GM12878 (cell line): Measurements from ENCODE around the gene BLACAT1. TPM values are rescaled to one million over a fixed set of nuclear protein-coding genes. Genes with fewer than 3 reads are reported as not detected.

ENCODE experiments used
- ATAC-seq: fragments of 200-7000 bp; cut with Tn5 transposase; 3 replicates; pipeline ENCODE4 v1.9.1; 2020; ENCODE audit warnings: mild to moderate bottlenecking, moderate library complexity
- BruUV-seq: library from RNA; stranded (reverse); fragments of 400-500 nt; replicated peaks from 2 replicates; lab custom pipeline; 2021; lab: Mats Ljungman, UMichigan
- CTCF ChIA-PET: fragments of 300-600 bp; sonication (Branson Sonifier 250); formaldehyde crosslinking; extraction: SDS; loops from one replicate; lab custom pipeline; 2021; ENCODE audit warnings: inconsistent platforms; lab: Yijun Ruan, JAX
- POLR2A ChIA-PET: fragments of 350-600 bp; formaldehyde crosslinking; extraction: SDS; loops from one replicate; lab custom pipeline; 2021; ENCODE audit warnings: inconsistent platforms; lab: Charles Lee
- RAD21 ChIA-PET: fragments of 300-600 bp; sonication (Branson Sonifier 250); formaldehyde crosslinking; loops from one replicate; lab custom pipeline; 2023; ENCODE audit warnings: antibody characterized with exemption; ENCODE audit not compliant: unreplicated experiment; lab: Charles Lee
- SMC1A ChIA-PET: fragments of 300-600 bp; sonication (Branson Sonifier 250); formaldehyde crosslinking; loops from one replicate; lab custom pipeline; 2023; ENCODE audit not compliant: unreplicated experiment, uncharacterized antibody; lab: Charles Lee
- DNase-seq: peaks from one replicate; pipeline ENCODE4 v3.0.0-alpha.2; 2011; ENCODE audit warnings: low read depth, low spot score
- FAIRE-seq: peaks from 3 replicates; lab custom pipeline; 2011; peaks lifted over from hg19 to GRCh38; lab: Jason Lieb, UNC
- H2AFZ ChIP-seq: 2 replicates; pipeline ENCODE4 v1.6.0; 2011; ENCODE audit warnings: low read depth, low read length, control low read depth; ENCODE audit not compliant: control insufficient read depth
- H3K27ac ChIP-seq: 2 replicates; pipeline ENCODE4 v1.5.1; 2011; ENCODE audit warnings: control low read depth; ENCODE audit not compliant: control insufficient read depth, insufficient read depth
- H3K27me3 ChIP-seq, 2 experiments: replicated peaks in 1 of 2; 2 replicates each; pipeline versions ENCODE4 v1.6.0 to v1.6.1; 2011; ENCODE audit warnings: low read length in 1 of 2; ENCODE audit not compliant: control insufficient read depth in 2 of 2, insufficient read depth in 2 of 2
- H3K36me3 ChIP-seq, 2 experiments: 2 replicates each; pipeline ENCODE4 v1.5.1; 2011; ENCODE audit warnings: low read length in 1 of 2; ENCODE audit not compliant: control insufficient read depth in 2 of 2, insufficient read depth in 2 of 2
- H3K4me1 ChIP-seq: 2 replicates; pipeline ENCODE4 v1.6.1; 2011; ENCODE audit warnings: mild to moderate bottlenecking, low read length, moderate library complexity, mixed read lengths; ENCODE audit not compliant: control insufficient read depth, insufficient read depth
- H3K4me2 ChIP-seq: 2 replicates; pipeline ENCODE4 v1.6.0; 2011; ENCODE audit warnings: control low read depth; ENCODE audit not compliant: control insufficient read depth, insufficient read depth
- H3K4me3 ChIP-seq: fragments of 200-600 bp; sonication (generic); 2 replicates; pipeline ENCODE4 v1.5.1; 2016
- H3K79me2 ChIP-seq: 2 replicates; pipeline ENCODE4 v1.6.0; 2011; ENCODE audit warnings: low read length; ENCODE audit not compliant: control insufficient read depth, insufficient read depth
- H3K9ac ChIP-seq: 2 replicates; pipeline ENCODE4 v1.8.0; 2011; ENCODE audit warnings: low read length, control low read depth, mixed read lengths; ENCODE audit not compliant: control insufficient read depth, insufficient read depth
- H3K9me3 ChIP-seq: replicated peaks from 3 replicates; pipeline ENCODE4 v1.5.1; 2011; ENCODE audit warnings: mild to moderate bottlenecking, low read length; ENCODE audit not compliant: control insufficient read depth, insufficient read depth
- H4K20me1 ChIP-seq: 2 replicates; pipeline ENCODE4 v1.6.0; 2011; ENCODE audit not compliant: control insufficient read depth, insufficient read depth
- BACH1 ChIP-seq: fragments of 450-650 bp; IDR thresholded peaks from 2 replicates; pipeline ENCODE4 v1.6.1; 2017; ENCODE audit warnings: mild to moderate bottlenecking, borderline replicate concordance
- BHLHE40 ChIP-seq, 2 experiments: fragments of 450-650 bp in 1 of 2; IDR thresholded peaks; 2 replicates each; pipeline ENCODE4 v1.6.1; 2011 to 2017; ENCODE audit warnings: low read depth in 2 of 2, borderline replicate concordance in 1 of 2, improper control_type of control experiment in 1 of 2, low read length in 1 of 2, mild to moderate bottlenecking in 1 of 2
- CBX3 ChIP-seq: fragments of 200-600 bp; sonication (generic); IDR thresholded peaks from 2 replicates; pipeline ENCODE4 v1.6.1; 2016; ENCODE audit warnings: low read depth, borderline replicate concordance
- CHD2 ChIP-seq: IDR thresholded peaks from 2 replicates; pipeline ENCODE4 v1.6.1; 2011; ENCODE audit warnings: low read depth, low read length, improper control_type of control experiment, borderline replicate concordance
- DPF2 ChIP-seq: fragments of 450-650 bp; IDR thresholded peaks from 2 replicates; pipeline ENCODE4 v1.6.1; 2017; ENCODE audit warnings: mild to moderate bottlenecking
- GATAD2B ChIP-seq: fragments of 450-650 bp; conservative IDR thresholded peaks from 2 replicates; pipeline ENCODE4 v1.6.1; 2017; ENCODE audit warnings: low read depth, mild to moderate bottlenecking, moderate library complexity
- JUND ChIP-seq: IDR thresholded peaks from 2 replicates; pipeline ENCODE4 v1.6.1; 2012; ENCODE audit warnings: low read depth, mild to moderate bottlenecking, low read length, improper control_type of control experiment, moderate library complexity
- NFYB ChIP-seq: IDR thresholded peaks from 2 replicates; pipeline ENCODE4 v1.6.1; 2011; ENCODE audit warnings: low read depth, mild to moderate bottlenecking, low read length, improper control_type of control experiment, moderate library complexity; ENCODE audit not compliant: insufficient read depth
- RAD21 ChIP-seq: IDR thresholded peaks from 2 replicates; pipeline ENCODE4 v1.6.1; 2011; ENCODE audit warnings: mild to moderate bottlenecking, low read depth, low read length, moderate library complexity; ENCODE audit not compliant: insufficient read depth
- RBBP5 ChIP-seq: fragments of 200-600 bp; sonication (generic); conservative IDR thresholded peaks from 2 replicates; pipeline ENCODE4 v1.6.1; 2016
- RFX5 ChIP-seq: IDR thresholded peaks from 2 replicates; pipeline ENCODE4 v1.6.1; 2011; ENCODE audit warnings: low read depth, low read length, improper control_type of control experiment
- SIX5 ChIP-seq: IDR thresholded peaks from 2 replicates; pipeline ENCODE4 v1.6.1; 2011; ENCODE audit warnings: mild to moderate bottlenecking, low read depth, low read length, moderate library complexity; ENCODE audit not compliant: severe bottlenecking
- SPI1 ChIP-seq: IDR thresholded peaks from 2 replicates; pipeline ENCODE4 v1.6.1; 2011; ENCODE audit warnings: low read depth, mild to moderate bottlenecking, low read length, moderate library complexity, borderline replicate concordance; ENCODE audit not compliant: insufficient read depth
- ZBED1 ChIP-seq: IDR thresholded peaks from 2 replicates; pipeline ENCODE4 v1.6.1; 2016; ENCODE audit warnings: borderline replicate concordance
- WGBS: methylation state at CpG from one replicate; pipeline ENCODE4 v1.1.6; 2016; ENCODE audit warnings: low lambda C conversion rate; ENCODE audit not compliant: insufficient replicate concordance, insufficient coverage; ENCODE audit errors: missing lambda C conversion rate; 5-methylcytosine and 5-hydroxymethylcytosine counted together
- in situ Hi-C: fragments of 300-500 bp; cut with MboI; formaldehyde crosslinking; loops from 9 replicates; pipeline ENCODE4 v1.14.3; 2018; ENCODE audit warnings: mixed read lengths
- intact Hi-C: fragments of 100-400 bp; cut with micrococcal nuclease; formaldehyde crosslinking; loops from one replicate; pipeline ENCODE4 v1.14.2; 2022; ENCODE audit not compliant: unreplicated experiment
- polyA plus RNA-seq, 11 experiments: library from polyadenylated mRNA; depleted of rRNA in 4 of 11; unstranded in 6 of 11; stranded (reverse) in 5 of 11; fragments of >200 nt; fragmentation: Nextera tagmentation in 4 of 11; fragmentation: Illumina TruSeq in 1 of 11; extraction: Ambion mirVana in 4 of 11; extraction: Trizol in 1 of 11; gene quantifications; 1 replicate in 1 of 11; 2 replicates in 10 of 11; pipeline versions ENCODE4 v1.2.1 to v1.2.3, GENCODE V29; 2011 to 2016; ENCODE audit warnings: inconsistent platforms in 2 of 11, missing spikeins in 2 of 11, low read depth in 1 of 11
- total RNA-seq, 4 experiments: library from RNA; depleted of rRNA in 3 of 4; stranded (reverse); fragments of >200 nt in 3 of 4; fragmentation: Illumina TruSeq in 1 of 4; extraction: Trizol in 1 of 4; gene quantifications; 2 replicates each; pipeline versions ENCODE4 v1.2.1 to v1.2.3, GENCODE V29; 2013 to 2021
- TF ChIP-seq, protein P1 (sequence below): fragments of 450-650 bp; IDR thresholded peaks from 2 replicates; pipeline ENCODE4 v1.6.1; 2017; ENCODE audit warnings: borderline replicate concordance
- TF ChIP-seq, protein P2 (sequence below): fragments of 450-650 bp; IDR thresholded peaks from 2 replicates; pipeline ENCODE4 v1.6.1; 2017; ENCODE audit warnings: mild to moderate bottlenecking, moderate library complexity

The BLACAT1 gene
- total and polyA plus RNA-seq, 10 of the 15 experiments (the other 5 are each of a cell fraction or from before 2014, with no cell fraction given), result 0.04 to 1.6 (median 0.15) TPM; not detected in 1

DNA sequence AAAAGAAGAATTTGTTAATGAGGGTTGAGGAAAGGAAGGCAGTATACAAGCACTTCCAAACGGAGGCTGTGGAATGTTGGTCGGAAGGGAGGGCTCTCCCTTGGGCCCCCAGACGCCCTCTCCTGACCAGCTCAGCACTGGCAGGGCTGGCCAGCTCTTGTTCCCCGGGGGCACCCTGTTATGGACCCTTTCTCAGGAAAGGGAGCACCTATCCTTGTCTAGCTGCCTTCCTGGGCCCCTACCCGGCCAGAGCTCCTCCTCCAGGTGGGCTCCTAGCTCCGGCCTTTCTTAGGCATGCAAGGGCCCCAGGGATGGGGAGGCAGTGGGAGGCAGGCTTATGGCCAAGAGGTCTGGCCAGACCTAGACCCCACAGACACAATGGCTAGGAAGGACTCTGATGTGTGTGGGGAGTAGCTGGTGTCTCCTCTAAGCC lies 926 bp downstream of the BLACAT1 start (continued):
- no peak for TF ChIP-seq CHD2
- TF ChIP-seq RBBP5, result no peak
- no peak for TF ChIP-seq BHLHE40 (IDR thresholded peaks at IDR 0.05; ENCODE audit: borderline replicate concordance in 1 of 2, low read depth in 2 of 2, low read length in 1 of 2)
- TF ChIP-seq, all 136 proteins: peak for 0

DNA sequence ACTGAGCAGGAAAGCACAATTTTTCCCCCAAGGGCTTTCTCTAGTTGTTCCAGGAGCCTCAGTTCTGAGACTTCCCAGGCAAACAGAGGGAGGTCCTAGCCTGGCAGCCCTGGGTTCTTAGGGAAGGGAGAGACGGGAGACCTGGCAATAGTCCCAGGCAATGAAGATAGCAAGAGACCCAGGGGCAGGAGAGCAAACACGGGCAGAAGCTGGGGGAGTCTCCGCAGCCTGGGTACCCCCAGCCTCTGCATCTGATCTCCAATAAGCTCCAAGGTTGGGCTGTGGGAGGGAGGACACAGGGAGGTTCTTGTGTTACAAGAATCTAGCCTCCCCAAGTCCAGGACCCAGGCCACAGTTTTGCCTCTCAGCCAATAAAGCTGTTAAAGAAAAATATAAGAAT lies 2.4 kb downstream of the BLACAT1 start:
- no peaks in the 10 kb centered on the region for H3K36me3 ChIP-seq
- peaks cover 14 to 18% of the 10 kb centered on the region in 2 experiments for H3K27me3 ChIP-seq
- no peaks in the 10 kb centered on the region for H3K9me3 ChIP-seq
- DNase-seq (no peak), FAIRE-seq (no peak), ATAC-seq (no peak)
- no peak overlapping the region for H2AFZ ChIP-seq
- POLR2A ChIA-PET, result no interaction called here
- no peak overlapping the region for H3K27ac ChIP-seq
- no peak overlapping the region for H3K4me3 ChIP-seq
- no TSS peak for BruUV-seq
- 7% methylated on average over 3 of the region's 3 CpGs for WGBS
- no peaks in the 10 kb centered on the region; the same call in 1 of the 2 replicates for H4K20me1 ChIP-seq
- H3K4me1 ChIP-seq, result peaks cover 5% of the 10 kb centered on the region; the same call in 1 of the 2 replicates
- CTCF ChIA-PET, result interaction anchor here (3.2 kb wide), 1 partner anchor 32 kb away, joined by 19 read pairs; no protein-coding TSS in a partner anchor
- no peaks in the 10 kb centered on the region for H3K79me2 ChIP-seq
- no peak overlapping the region for H3K4me2 ChIP-seq
- intact Hi-C loops (no loop called here), in situ Hi-C loops (no loop called here)
- no peak overlapping the region for H3K9ac ChIP-seq
- SMC1A ChIA-PET, result no interaction called here
- RAD21 ChIA-PET, result interaction anchor here (1.8 kb wide), 1 partner anchor 13 kb away, joined by 6 read pairs; no protein-coding TSS in a partner anchor
- TF ChIP-seq ZBED1 (no peak), RAD21 (no peak), SIX5 (no peak), RBBP5 (no peak), BACH1 (no peak), GATAD2B (no peak), DPF2 (no peak), SPI1 (no peak), RFX5 (no peak), CBX3 (no peak), NFYB (no peak), JUND (no peak)
- TF ChIP-seq, protein P1, sequence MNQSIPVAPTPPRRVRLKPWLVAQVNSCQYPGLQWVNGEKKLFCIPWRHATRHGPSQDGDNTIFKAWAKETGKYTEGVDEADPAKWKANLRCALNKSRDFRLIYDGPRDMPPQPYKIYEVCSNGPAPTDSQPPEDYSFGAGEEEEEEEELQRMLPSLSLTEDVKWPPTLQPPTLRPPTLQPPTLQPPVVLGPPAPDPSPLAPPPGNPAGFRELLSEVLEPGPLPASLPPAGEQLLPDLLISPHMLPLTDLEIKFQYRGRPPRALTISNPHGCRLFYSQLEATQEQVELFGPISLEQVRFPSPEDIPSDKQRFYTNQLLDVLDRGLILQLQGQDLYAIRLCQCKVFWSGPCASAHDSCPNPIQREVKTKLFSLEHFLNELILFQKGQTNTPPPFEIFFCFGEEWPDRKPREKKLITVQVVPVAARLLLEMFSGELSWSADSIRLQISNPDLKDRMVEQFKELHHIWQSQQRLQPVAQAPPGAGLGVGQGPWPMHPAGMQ, result no peak
- TF ChIP-seq, protein P2, sequence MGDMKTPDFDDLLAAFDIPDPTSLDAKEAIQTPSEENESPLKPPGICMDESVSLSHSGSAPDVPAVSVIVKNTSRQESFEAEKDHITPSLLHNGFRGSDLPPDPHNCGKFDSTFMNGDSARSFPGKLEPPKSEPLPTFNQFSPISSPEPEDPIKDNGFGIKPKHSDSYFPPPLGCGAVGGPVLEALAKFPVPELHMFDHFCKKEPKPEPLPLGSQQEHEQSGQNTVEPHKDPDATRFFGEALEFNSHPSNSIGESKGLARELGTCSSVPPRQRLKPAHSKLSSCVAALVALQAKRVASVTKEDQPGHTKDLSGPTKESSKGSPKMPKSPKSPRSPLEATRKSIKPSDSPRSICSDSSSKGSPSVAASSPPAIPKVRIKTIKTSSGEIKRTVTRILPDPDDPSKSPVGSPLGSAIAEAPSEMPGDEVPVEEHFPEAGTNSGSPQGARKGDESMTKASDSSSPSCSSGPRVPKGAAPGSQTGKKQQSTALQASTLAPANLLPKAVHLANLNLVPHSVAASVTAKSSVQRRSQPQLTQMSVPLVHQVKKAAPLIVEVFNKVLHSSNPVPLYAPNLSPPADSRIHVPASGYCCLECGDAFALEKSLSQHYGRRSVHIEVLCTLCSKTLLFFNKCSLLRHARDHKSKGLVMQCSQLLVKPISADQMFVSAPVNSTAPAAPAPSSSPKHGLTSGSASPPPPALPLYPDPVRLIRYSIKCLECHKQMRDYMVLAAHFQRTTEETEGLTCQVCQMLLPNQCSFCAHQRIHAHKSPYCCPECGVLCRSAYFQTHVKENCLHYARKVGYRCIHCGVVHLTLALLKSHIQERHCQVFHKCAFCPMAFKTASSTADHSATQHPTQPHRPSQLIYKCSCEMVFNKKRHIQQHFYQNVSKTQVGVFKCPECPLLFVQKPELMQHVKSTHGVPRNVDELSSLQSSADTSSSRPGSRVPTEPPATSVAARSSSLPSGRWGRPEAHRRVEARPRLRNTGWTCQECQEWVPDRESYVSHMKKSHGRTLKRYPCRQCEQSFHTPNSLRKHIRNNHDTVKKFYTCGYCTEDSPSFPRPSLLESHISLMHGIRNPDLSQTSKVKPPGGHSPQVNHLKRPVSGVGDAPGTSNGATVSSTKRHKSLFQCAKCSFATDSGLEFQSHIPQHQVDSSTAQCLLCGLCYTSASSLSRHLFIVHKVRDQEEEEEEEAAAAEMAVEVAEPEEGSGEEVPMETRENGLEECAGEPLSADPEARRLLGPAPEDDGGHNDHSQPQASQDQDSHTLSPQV, result no peak
